A549 (cell line): ENCODE data around the gene H6PD.

ENCODE experiments used
- CBX8 ChIP-seq: fragments of 200-600 bp; sonication (generic); IDR thresholded peaks from 2 replicates; pipeline ENCODE4 v1.6.1; 2016
- CEBPB ChIP-seq, 2 experiments: fragments of >200 bp in 1 of 2; sonication (Bioruptor Twin) in 1 of 2; formaldehyde crosslinking in 1 of 2; IDR thresholded peaks; 2 replicates each; pipeline ENCODE4 v1.6.1; 2012 to 2016
- EP300 ChIP-seq, 2 experiments: fragments of >200 bp; sonication (Bioruptor Twin); formaldehyde crosslinking; IDR thresholded peaks; 2 replicates in 1 of 2; 3 replicates in 1 of 2; pipeline ENCODE4 v1.6.1; 2016 to 2017
- HOXA7 ChIP-seq: fragments of 250-450 bp; sonication (Bioruptor Pico); IDR thresholded peaks from 2 replicates; pipeline ENCODE4 v1.5.0; 2020; ENCODE audit warnings: mild to moderate bottlenecking, moderate library complexity
- MAZ ChIP-seq: fragments of 150-350 bp; IDR thresholded peaks from 2 replicates; pipeline ENCODE4 v1.6.1; 2014; ENCODE audit warnings: antibody characterized with exemption, low read depth, low read length, borderline replicate concordance
- NFE2L2 ChIP-seq: fragments of 150-350 bp; conservative IDR thresholded peaks from 2 replicates; pipeline ENCODE4 v1.6.1; 2014; ENCODE audit warnings: low read length
- NR3C1 ChIP-seq: fragments of >200 bp; sonication (Bioruptor Twin); formaldehyde crosslinking; IDR thresholded peaks from 3 replicates; pipeline ENCODE4 v1.6.1; 2017
- POLR2A ChIP-seq: IDR thresholded peaks from 2 replicates; pipeline ENCODE4 v1.6.1; 2012; ENCODE audit warnings: mild to moderate bottlenecking, low read length
- RAD21 ChIP-seq, 2 experiments: fragments of >200 bp in 1 of 2; sonication (Bioruptor Twin) in 1 of 2; formaldehyde crosslinking in 1 of 2; IDR thresholded peaks in 1 of 2; conservative IDR thresholded peaks in 1 of 2; 2 replicates in 1 of 2; 3 replicates in 1 of 2; pipeline ENCODE4 v1.6.1; 2012 to 2018; ENCODE audit warnings: inconsistent platforms in 1 of 2
- TF ChIP-seq, protein P1 (sequence below): fragments of >200 bp; sonication (Bioruptor Twin); formaldehyde crosslinking; IDR thresholded peaks from 3 replicates; pipeline ENCODE4 v1.5.1; 2016
- TF ChIP-seq, protein P2 (sequence below): fragments of 200-600 bp; sonication (generic); IDR thresholded peaks from 2 replicates; pipeline ENCODE4 v1.6.1; 2016; ENCODE audit warnings: antibody characterized with exemption, mild to moderate bottlenecking, moderate library complexity
- TF ChIP-seq, protein P3 (sequence below): IDR thresholded peaks from 2 replicates; pipeline ENCODE4 v1.6.1; 2012
- TF ChIP-seq, protein P4 (sequence below): fragments of 450-650 bp; IDR thresholded peaks from 2 replicates; pipeline ENCODE4 v1.6.1; 2014; ENCODE audit warnings: antibody characterized with exemption
- TF ChIP-seq, protein P5 (sequence below): IDR thresholded peaks from 2 replicates; pipeline ENCODE4 v1.6.1; 2012

DNA sequence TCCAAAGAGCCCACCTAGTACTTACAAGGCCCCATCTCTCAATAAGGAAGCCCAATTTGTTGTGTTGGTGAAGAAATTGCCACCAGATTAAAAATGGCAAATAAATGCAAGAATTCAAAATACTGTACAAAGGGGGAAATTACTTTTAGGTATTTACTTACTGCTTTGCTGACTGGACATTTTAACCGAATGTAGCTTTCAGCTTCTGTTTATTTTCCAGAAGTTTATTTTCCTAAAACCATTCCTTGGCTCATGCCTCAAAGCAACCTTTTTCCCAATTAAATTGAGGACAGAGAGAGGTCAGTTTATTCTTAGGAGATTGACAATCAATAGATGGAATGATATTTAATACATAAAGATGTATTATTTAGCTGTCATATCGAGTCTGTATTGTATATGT is 47.6 kb upstream of the H6PD start:
- TF ChIP-seq, protein P1, sequence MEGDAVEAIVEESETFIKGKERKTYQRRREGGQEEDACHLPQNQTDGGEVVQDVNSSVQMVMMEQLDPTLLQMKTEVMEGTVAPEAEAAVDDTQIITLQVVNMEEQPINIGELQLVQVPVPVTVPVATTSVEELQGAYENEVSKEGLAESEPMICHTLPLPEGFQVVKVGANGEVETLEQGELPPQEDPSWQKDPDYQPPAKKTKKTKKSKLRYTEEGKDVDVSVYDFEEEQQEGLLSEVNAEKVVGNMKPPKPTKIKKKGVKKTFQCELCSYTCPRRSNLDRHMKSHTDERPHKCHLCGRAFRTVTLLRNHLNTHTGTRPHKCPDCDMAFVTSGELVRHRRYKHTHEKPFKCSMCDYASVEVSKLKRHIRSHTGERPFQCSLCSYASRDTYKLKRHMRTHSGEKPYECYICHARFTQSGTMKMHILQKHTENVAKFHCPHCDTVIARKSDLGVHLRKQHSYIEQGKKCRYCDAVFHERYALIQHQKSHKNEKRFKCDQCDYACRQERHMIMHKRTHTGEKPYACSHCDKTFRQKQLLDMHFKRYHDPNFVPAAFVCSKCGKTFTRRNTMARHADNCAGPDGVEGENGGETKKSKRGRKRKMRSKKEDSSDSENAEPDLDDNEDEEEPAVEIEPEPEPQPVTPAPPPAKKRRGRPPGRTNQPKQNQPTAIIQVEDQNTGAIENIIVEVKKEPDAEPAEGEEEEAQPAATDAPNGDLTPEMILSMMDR, result no peak
- no peak for TF ChIP-seq POLR2A
- no peak for TF ChIP-seq HOXA7 (CRISPR knock-in tag)
- TF ChIP-seq NFE2L2, result no peak
- TF ChIP-seq EP300 (IDR thresholded peaks at IDR 0.05), result no peak
- no peak for TF ChIP-seq RAD21 (conservative IDR thresholded peaks at IDR 0.05 in 1 of 2, IDR thresholded peaks at IDR 0.05 in 1 of 2)
- TF ChIP-seq, protein P2, sequence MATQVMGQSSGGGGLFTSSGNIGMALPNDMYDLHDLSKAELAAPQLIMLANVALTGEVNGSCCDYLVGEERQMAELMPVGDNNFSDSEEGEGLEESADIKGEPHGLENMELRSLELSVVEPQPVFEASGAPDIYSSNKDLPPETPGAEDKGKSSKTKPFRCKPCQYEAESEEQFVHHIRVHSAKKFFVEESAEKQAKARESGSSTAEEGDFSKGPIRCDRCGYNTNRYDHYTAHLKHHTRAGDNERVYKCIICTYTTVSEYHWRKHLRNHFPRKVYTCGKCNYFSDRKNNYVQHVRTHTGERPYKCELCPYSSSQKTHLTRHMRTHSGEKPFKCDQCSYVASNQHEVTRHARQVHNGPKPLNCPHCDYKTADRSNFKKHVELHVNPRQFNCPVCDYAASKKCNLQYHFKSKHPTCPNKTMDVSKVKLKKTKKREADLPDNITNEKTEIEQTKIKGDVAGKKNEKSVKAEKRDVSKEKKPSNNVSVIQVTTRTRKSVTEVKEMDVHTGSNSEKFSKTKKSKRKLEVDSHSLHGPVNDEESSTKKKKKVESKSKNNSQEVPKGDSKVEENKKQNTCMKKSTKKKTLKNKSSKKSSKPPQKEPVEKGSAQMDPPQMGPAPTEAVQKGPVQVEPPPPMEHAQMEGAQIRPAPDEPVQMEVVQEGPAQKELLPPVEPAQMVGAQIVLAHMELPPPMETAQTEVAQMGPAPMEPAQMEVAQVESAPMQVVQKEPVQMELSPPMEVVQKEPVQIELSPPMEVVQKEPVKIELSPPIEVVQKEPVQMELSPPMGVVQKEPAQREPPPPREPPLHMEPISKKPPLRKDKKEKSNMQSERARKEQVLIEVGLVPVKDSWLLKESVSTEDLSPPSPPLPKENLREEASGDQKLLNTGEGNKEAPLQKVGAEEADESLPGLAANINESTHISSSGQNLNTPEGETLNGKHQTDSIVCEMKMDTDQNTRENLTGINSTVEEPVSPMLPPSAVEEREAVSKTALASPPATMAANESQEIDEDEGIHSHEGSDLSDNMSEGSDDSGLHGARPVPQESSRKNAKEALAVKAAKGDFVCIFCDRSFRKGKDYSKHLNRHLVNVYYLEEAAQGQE, result no peak
- TF ChIP-seq, protein P3, sequence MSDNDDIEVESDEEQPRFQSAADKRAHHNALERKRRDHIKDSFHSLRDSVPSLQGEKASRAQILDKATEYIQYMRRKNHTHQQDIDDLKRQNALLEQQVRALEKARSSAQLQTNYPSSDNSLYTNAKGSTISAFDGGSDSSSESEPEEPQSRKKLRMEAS, result no peak
- no peak for TF ChIP-seq CBX8
- TF ChIP-seq MAZ, result no peak
- TF ChIP-seq, protein P4, sequence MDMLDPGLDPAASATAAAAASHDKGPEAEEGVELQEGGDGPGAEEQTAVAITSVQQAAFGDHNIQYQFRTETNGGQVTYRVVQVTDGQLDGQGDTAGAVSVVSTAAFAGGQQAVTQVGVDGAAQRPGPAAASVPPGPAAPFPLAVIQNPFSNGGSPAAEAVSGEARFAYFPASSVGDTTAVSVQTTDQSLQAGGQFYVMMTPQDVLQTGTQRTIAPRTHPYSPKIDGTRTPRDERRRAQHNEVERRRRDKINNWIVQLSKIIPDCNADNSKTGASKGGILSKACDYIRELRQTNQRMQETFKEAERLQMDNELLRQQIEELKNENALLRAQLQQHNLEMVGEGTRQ, result no peak
- TF ChIP-seq, protein P5, sequence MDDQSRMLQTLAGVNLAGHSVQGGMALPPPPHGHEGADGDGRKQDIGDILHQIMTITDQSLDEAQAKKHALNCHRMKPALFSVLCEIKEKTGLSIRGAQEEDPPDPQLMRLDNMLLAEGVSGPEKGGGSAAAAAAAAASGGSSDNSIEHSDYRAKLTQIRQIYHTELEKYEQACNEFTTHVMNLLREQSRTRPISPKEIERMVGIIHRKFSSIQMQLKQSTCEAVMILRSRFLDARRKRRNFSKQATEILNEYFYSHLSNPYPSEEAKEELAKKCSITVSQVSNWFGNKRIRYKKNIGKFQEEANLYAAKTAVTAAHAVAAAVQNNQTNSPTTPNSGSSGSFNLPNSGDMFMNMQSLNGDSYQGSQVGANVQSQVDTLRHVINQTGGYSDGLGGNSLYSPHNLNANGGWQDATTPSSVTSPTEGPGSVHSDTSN, result no peak
- no peak for TF ChIP-seq CEBPB (IDR thresholded peaks at IDR 0.05)
- no peak for TF ChIP-seq NR3C1
